SK-N-MC (cell line): Measurements from ENCODE around the gene CLCN6.

Experiments
- DNase-seq: peaks from one replicate; pipeline ENCODE4 v3.0.0-alpha.2; 2011; ENCODE audit warnings: low read depth, low spot score
- H3K27ac ChIP-seq: fragments of 200-600 bp; sonication (generic); 2 replicates; pipeline ENCODE4 v1.5.1; 2016; ENCODE audit warnings: mixed run types
- H3K36me3 ChIP-seq: fragments of 200-600 bp; sonication (generic); 2 replicates; pipeline ENCODE4 v1.6.1; 2017; ENCODE audit warnings: antibody characterized with exemption, low read length, mixed read lengths; ENCODE audit not compliant: insufficient read depth
- H3K4me3 ChIP-seq: fragments of 200-600 bp; sonication (generic); 2 replicates; pipeline ENCODE4 v1.5.1; 2016
- H3K9ac ChIP-seq: fragments of 200-600 bp; sonication (generic); 2 replicates; pipeline ENCODE4 v1.8.0; 2017; ENCODE audit warnings: mixed run types, mixed read lengths; ENCODE audit not compliant: insufficient read length
- H3K9me3 ChIP-seq: fragments of 200-600 bp; sonication (generic); 2 replicates; pipeline ENCODE4 v1.6.1; 2017; ENCODE audit warnings: low read depth, mild to moderate bottlenecking, antibody characterized with exemption, low read length, moderate library complexity, mixed read lengths
- EZH2 ChIP-seq: fragments of 200-600 bp; sonication (generic); IDR thresholded peaks from one replicate; pipeline ENCODE4 v1.6.1; 2017; ENCODE audit warnings: antibody characterized with exemption
- FOXP2 ChIP-seq: optimal IDR thresholded peaks from 2 replicates; pipeline ENCODE3; 2011; ENCODE audit warnings: mild to moderate bottlenecking, moderate library complexity; ENCODE audit not compliant: insufficient read depth; ENCODE audit errors: extremely low read length, control extremely low read depth
- POLR2AphosphoS5 ChIP-seq: IDR thresholded peaks from 2 replicates; pipeline ENCODE4 v1.6.1; 2012; ENCODE audit warnings: mild to moderate bottlenecking, low read depth, low read length, borderline replicate concordance

Gene CLCN6

DNA sequence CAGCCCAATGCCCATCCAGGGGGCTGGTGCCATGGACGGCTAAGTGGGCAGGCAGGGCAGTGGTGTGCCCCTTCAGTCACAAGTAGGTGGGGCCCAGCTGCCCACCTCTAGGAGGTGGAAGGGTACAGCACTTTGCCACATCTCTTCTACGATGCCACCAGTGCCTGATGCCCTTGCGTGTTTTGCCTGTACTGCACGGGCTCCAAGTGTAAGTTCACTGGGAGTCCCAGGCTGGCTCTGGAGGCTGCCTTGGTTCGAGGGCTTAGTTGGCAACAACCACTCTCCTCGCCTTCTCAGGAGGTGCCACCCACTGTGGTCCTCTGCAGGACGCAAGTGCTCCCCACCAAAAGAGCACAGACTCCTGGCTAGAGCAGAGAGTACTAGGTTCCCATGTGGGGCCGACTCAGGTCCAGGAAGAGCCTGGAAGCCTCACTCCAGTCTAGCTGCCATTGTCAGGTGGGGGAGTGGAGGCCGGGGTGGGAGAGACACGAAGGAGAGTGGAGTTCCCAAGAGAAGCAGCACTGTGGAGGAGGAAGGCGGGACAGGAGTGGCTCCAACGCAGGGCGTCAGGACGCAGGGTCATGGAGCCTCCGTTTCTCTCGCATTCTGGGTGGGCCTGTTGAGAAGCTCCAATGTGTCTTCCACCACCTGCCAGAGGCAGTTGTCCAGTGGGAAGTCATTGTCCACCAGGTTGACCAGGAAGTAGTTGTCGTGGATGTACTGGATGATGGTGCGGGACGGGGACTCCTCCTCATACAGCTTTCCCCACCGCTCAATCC lies 15.7 kb upstream of the CLCN6 start:
- DNase-seq: no peak
- TF ChIP-seq POLR2AphosphoS5: no peak
- TF ChIP-seq FOXP2: no peak
- no peak for TF ChIP-seq EZH2

GRCh38 chr1:11790880-11791715 lies 14.9 kb upstream of the CLCN6 start:
- Histone ChIP-seq H3K4me3 (no peak overlapping the region), H3K9me3 (no peaks in the 10 kb centered on the region), H3K27ac (no peak overlapping the region), H3K36me3 (no peaks in the 10 kb centered on the region), H3K9ac (no peak overlapping the region)
- no peak for DNase-seq
- TF ChIP-seq EZH2: no peak
- no peak for TF ChIP-seq POLR2AphosphoS5
- no peak for TF ChIP-seq FOXP2

More for the DNA sequence above, 15.7 kb upstream of the CLCN6 start:
- Histone ChIP-seq H3K9ac (no peak overlapping the region), H3K27ac (no peak overlapping the region), H3K36me3 (no peaks in the 10 kb centered on the region), H3K4me3 (no peak overlapping the region), H3K9me3 (no peaks in the 10 kb centered on the region)

- TF ChIP-seq FOXP2 (no peak), POLR2AphosphoS5 (no peak), EZH2 (no peak)
- Histone ChIP-seq H3K9ac (no peak overlapping the region), H3K4me3 (no peak overlapping the region), H3K36me3 (no peaks in the 10 kb centered on the region), H3K27ac (no peak overlapping the region), H3K9me3 (no peaks in the 10 kb centered on the region)
- no peak for DNase-seq
These were observed 13.9 kb upstream of the CLCN6 start for GRCh38 chr1:11792106-11792505.

GRCh38 chr1:11793819-11794218 lies 12.2 kb upstream of the CLCN6 start:
- H3K9me3 ChIP-seq: no peaks in the 10 kb centered on the region
- H3K27ac ChIP-seq: no peak overlapping the region
- DNase-seq: no peak
- no peaks in the 10 kb centered on the region for H3K36me3 ChIP-seq
- no peak for TF ChIP-seq FOXP2
- no peak for TF ChIP-seq EZH2
- no peak for TF ChIP-seq POLR2AphosphoS5
- H3K4me3 ChIP-seq: no peak overlapping the region
- no peak overlapping the region for H3K9ac ChIP-seq

DNA sequence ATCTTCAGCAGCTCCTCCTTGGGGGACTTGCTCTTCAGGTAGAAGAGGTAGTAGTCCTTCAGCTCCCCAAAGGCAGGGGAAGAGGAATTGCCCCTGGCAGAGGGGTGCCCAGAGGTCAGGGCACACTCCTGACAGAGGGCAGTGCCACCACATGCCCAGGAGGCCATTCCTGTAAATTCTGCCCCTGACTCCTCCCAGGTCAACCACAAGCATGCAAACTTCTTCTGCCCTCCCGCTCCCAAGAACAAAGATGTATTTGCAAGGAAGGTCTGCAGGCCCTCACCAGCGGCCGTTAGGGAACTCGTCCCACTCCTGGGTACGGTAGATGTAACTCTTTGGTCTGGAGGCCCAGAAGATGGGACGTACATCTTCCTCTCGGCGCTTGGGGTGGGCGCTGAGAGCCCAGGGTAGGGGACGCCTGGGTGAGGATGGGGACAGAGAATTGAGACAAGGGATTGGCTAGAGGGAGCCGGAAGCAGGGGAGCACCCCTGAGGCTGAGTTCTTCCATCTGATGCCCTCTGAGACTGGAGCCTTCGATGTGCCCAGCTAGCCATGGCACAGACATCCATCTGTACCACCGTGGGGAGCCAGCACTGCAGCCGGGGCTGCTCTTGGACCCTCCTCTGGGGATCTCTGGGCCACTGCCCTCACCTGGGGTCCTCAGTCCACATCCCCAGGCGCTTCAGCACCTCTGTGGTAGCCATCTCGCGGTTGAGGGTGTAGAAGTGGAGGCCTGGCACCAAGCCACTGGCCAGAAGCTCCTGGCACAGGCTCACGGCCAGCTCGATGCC lies 11.3 kb upstream of the CLCN6 start:
- Histone ChIP-seq H3K4me3 (no peak overlapping the region), H3K27ac (no peak overlapping the region), H3K9me3 (no peaks in the 10 kb centered on the region), H3K9ac (no peak overlapping the region), H3K36me3 (no peaks in the 10 kb centered on the region)
- DNase-seq: no peak
- TF ChIP-seq EZH2 (no peak), POLR2AphosphoS5 (no peak), FOXP2 (no peak)

- Histone ChIP-seq H3K27ac (no peak overlapping the region), H3K9ac (no peak overlapping the region), H3K4me3 (no peak overlapping the region), H3K9me3 (no peaks in the 10 kb centered on the region), H3K36me3 (no peaks in the 10 kb centered on the region)
- no peak for TF ChIP-seq EZH2
- TF ChIP-seq FOXP2: no peak
- no peak for TF ChIP-seq POLR2AphosphoS5
- no peak for DNase-seq
These were observed 10.6 kb upstream of the CLCN6 start for GRCh38 chr1:11795238-11795890.

- no peak overlapping the region for H3K9ac ChIP-seq
- no peak for DNase-seq
- no peaks in the 10 kb centered on the region for H3K36me3 ChIP-seq
These were observed 9.8 kb upstream of the CLCN6 start for GRCh38 chr1:11796036-11796828.

More at GRCh38 chr1:11796036-11796828, 9.8 kb upstream of the CLCN6 start:
- no peak for TF ChIP-seq EZH2
- no peaks in the 10 kb centered on the region for H3K9me3 ChIP-seq
- H3K27ac ChIP-seq: no peak overlapping the region
- no peak overlapping the region for H3K4me3 ChIP-seq
